GM12873 (cell line): ENCODE measurements around the gene RRM2.

ENCODE experiments used
- CTCF ChIP-seq: IDR thresholded peaks from 2 replicates; pipeline ENCODE4 v1.5.1; 2012; ENCODE audit warnings: low read depth, mild to moderate bottlenecking, moderate library complexity, low read length, control low read depth; ENCODE audit not compliant: insufficient read depth; ENCODE audit errors: missing control alignments

Gene RRM2

GRCh38 chr2:10122500-10123280, at the start of gene RRM2:
Gene RRM2 (plus strand): TSS chr2:10122739. CDS start chr2:10122799, 60 bp downstream.
- TF ChIP-seq CTCF, result no peak

DNA sequence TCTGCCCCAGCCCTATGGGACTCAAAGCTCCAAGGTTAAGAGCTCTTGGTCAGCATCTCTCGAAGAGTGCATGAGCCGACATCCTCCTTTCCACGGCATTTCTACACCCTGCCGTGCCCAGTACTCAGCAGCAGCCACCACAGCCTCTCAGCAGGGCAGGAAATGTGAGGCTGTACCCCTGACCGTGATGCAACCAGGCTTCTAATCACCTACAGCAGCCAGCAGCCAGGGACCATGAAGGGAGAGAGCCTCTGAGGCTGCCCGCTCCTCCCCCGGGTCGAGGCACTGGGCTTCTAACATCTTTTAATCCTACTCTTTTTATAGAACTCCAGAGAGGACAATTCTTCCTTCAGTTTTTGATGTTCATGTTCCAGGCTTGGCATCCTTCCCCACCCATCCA, 48.8 kb upstream of the RRM2 start:
- no peak for TF ChIP-seq CTCF

- no peak for TF ChIP-seq CTCF
These were observed 47.4 kb upstream of the RRM2 start for GRCh38 chr2:10075101-10075500.

DNA sequence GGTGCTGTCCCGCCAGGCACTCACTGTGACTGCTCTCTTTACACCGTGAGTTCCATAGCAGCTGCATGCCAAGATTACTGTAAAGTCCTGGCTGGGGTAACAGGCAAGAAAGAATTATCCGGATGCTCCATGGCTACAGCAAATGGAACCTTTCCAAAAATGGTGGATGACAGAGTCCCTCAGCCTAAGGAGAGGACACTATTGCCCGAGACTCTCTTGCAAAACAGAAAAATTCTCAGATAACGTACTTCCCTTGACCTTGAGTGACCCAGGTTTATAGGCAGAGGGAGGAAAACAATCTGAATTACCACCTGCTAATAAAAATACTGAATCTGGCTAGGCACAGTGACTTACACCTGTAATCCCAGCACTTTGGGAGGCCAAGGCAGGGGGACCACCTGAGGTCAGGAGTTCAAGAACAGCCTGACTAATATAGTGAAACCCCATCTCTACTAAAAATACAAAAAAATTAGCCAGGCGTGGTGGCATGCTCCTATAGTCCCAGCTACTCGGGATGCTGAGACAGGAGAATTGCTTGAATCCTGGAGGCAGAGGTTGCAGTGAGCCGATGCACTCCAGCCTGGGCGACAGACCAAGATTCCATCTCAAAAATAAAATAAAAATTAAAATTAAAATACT, 46.8 kb upstream of the RRM2 start:
- TF ChIP-seq CTCF, result no peak

DNA sequence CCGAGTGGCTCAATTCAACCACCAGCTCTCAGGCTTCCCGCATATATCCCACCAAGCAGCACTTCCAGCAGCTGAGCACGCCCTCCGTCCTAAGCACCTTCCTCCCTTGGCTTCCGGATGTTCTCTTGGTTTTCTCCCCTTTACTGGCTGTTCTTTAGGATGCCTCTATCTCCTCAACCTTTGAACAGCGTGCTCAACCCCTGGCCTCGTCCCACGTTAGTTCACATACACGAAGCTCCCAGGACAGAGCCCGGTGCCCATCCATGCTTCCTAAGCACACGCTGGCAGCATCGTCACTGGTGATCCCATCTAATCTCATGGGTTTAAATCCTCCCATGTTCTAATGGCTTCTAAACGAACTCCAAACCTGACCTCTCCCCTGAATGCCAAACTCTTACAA, 46.0 kb upstream of the RRM2 start:
- TF ChIP-seq CTCF, result no peak

- no peak for TF ChIP-seq CTCF
These were observed 45.5 kb upstream of the RRM2 start for GRCh38 chr2:10076988-10077527.

GRCh38 chr2:10078001-10078400, 44.5 kb upstream of the RRM2 start:
- TF ChIP-seq CTCF, result no peak
